22Rv1 (cell line): ENCODE results near the gene VWF.

Experiments used
- ZFX ChIP-seq: fragments of 450-650 bp; IDR thresholded peaks from 2 replicates; pipeline ENCODE4 v1.6.1; 2017; ENCODE audit warnings: antibody characterized with exemption, borderline replicate concordance
- TF ChIP-seq, protein P1 (sequence below): fragments of 450-650 bp; IDR thresholded peaks from 2 replicates; pipeline ENCODE4 v1.5.1; 2017; ENCODE audit warnings: mild to moderate bottlenecking

DNA sequence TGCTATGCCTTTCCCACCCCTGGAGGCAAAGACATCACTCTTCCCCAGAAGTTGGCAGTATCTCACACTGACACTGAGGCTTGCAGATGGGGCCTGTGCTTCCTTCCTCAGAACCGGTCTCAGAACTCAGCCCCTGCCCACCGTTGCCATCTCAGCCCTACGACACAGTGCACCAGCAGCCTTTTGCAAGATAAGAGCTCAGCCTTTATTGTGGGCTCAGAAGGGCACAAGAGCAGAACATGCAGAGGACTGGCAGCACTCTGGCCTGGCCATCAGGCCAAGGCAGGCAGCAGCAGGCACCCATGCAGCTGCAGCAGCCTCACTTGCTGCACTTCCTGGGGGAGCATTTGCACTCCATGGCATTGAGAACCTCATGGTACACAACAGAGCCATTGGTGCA lies 175.8 kb downstream of the VWF start:
- TF ChIP-seq, protein P1, sequence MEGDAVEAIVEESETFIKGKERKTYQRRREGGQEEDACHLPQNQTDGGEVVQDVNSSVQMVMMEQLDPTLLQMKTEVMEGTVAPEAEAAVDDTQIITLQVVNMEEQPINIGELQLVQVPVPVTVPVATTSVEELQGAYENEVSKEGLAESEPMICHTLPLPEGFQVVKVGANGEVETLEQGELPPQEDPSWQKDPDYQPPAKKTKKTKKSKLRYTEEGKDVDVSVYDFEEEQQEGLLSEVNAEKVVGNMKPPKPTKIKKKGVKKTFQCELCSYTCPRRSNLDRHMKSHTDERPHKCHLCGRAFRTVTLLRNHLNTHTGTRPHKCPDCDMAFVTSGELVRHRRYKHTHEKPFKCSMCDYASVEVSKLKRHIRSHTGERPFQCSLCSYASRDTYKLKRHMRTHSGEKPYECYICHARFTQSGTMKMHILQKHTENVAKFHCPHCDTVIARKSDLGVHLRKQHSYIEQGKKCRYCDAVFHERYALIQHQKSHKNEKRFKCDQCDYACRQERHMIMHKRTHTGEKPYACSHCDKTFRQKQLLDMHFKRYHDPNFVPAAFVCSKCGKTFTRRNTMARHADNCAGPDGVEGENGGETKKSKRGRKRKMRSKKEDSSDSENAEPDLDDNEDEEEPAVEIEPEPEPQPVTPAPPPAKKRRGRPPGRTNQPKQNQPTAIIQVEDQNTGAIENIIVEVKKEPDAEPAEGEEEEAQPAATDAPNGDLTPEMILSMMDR = no peak
- TF ChIP-seq ZFX = no peak
